ENCODE results near the gene GLO1. TPM values are rescaled to one million over a fixed set of nuclear protein-coding genes. Genes with fewer than 3 reads are reported as not detected.

Gene GLO1
- total RNA-seq, 4 donors from 2014 or later = 60.6 to 85.4 (median 72.9) TPM

DNA sequence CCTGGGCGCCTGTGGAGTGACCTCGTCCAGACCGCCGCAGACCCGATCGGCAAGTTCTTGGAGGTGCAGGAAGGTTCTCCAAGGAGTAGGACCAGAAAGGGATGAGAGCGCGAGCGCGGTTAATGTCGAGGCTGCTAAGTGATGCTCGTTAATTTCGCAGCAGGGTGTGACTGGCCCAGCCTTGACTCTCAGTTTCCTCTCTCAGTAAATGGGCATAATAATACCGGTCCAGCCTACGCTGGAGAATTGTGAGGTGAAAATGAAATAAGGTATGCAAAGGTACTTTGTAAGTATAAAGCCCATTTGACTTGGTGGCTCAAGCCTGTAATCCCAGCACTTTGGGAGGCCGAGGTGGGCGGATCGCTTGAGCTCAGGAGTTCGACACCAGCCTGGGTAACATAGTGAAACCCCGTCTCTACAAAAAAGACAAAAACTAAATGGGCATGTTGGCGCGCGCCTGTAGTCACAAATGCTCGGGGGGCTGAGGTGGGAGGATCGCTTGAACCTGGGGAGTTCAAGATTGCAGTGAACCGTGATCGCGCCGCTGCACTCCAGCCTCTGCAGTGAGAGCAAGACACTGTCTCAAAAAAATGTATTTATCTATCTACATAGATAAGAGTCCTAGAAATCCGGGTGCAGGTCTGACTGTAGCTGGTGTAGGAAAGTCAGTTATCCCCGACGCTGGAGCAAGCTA is 62.6 kb downstream of the GLO1 start:
- no peak for DNase-seq (ENCODE audit: low spot score)
- TF ChIP-seq, protein P1, sequence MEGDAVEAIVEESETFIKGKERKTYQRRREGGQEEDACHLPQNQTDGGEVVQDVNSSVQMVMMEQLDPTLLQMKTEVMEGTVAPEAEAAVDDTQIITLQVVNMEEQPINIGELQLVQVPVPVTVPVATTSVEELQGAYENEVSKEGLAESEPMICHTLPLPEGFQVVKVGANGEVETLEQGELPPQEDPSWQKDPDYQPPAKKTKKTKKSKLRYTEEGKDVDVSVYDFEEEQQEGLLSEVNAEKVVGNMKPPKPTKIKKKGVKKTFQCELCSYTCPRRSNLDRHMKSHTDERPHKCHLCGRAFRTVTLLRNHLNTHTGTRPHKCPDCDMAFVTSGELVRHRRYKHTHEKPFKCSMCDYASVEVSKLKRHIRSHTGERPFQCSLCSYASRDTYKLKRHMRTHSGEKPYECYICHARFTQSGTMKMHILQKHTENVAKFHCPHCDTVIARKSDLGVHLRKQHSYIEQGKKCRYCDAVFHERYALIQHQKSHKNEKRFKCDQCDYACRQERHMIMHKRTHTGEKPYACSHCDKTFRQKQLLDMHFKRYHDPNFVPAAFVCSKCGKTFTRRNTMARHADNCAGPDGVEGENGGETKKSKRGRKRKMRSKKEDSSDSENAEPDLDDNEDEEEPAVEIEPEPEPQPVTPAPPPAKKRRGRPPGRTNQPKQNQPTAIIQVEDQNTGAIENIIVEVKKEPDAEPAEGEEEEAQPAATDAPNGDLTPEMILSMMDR (IDR thresholded peaks at IDR 0.05) = no peak
- no peak for ATAC-seq (ENCODE audit: low FRiP score)

DNA sequence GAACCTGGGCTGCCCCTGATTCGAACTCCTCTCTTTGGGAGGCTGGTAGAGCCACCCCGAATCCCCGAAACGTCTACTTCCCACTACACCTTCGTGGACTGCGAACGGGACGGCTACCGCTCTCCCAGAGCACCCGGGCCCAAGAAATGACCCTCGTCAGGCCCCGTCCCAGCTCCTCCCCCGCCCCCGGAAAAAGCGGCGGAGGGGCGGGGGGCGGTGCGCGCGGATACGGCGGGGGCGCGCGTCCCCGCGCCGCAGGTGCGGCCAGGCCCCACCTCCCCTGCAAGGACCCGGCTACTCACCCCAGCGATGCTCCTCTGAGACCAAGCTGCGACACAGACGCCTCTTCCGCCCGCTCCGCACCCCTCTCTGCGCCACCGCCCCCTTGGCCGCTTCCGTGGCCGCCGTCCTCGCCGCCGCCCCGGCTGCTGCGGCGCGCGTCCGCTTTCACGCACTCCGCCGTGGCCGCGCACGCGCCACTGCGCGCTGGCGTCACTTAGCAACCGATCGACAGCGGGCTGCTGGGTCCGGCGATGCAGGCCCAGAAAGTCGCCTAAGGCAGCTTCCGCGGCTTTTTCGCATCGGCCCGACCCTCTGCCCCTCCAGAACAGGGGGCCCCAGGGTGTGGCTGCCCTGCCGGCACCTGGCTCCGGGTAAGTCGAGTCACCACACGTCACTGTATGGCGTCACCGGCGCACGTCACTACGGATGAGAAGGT is 63.3 kb downstream of the GLO1 start, which contains the start of gene BTBD9:
TSS of gene BTBD9 (minus strand) at position 432 of the 718 bp plus-strand sequence.
- ATAC-seq (ENCODE audit: low FRiP score) = peak; percentile 84
- DNase-seq (ENCODE audit: low spot score) = peak; percentile 93
- TF ChIP-seq, protein P1 (IDR thresholded peaks at IDR 0.05) = no peak

DNA sequence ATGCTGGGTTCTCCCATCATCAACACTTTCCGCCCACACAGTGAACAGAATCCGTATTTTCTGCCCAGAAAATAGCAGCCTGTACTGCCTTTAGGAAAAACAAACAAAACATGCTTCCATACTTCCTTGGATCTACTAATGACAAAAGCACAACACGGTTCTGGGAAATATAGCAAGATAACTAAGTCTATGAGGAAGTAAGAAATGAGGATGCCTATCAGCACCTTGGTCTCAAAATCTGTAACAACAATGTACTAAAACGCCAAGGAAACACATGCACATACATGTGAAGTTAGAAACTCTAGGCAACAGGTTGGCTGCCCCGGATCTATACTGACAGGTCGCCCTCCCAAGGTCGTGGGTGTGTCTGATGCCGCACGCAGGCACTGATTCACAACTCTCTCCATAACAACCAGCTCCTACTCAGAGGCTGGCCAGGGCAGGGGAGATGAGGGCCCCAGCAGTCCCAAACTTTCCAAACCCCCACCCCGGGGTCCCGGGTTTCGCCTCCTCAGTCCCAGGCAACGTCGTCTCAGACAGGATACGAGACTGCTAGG is 63.9 kb downstream of the GLO1 start:
- ATAC-seq (ENCODE audit: low FRiP score) (peak; percentile 84), DNase-seq (ENCODE audit: low spot score) (peak; percentile 39)
- TF ChIP-seq, protein P1 (IDR thresholded peaks at IDR 0.05) = no peak

DNA sequence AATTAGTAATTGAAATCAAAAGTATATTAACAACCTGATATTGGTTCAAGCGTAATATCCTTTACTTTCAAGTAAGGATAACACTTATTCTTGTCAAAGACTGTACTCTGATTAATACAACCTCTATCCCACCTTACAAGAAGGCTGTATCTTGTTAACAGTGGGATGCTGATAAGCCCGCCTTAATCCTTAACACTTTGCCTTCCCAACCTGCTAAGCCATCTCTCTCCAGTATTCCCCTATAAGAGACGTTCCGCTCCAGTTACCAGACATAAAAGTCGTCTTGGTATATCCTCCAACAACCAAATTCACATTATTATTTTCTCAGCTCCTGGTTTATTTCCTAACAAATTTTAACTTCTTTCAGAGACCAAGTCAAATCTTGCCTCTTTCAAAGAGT is 65.2 kb downstream of the GLO1 start:
- TF ChIP-seq, protein P1 (IDR thresholded peaks at IDR 0.05) = no peak
- no peak for ATAC-seq (ENCODE audit: low FRiP score)
- DNase-seq (ENCODE audit: low spot score) = no peak

DNA sequence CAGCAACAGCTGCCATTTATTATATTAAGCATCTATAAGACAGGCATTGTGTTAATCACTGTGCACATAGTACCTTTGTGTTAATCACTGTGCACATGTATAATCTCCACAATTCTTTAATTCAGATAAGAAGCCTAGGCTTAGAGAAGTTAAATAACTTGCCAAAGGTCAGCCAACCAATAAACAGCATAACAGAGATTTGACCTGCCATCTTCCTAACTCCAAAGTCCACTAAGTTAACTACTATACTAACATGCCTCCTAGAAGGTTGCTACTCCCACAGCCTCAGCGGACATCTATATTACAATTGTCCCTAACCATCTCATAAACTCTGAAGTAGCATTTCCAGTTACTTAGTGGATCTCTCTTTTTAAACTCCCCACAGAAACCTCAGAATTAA is 66.9 kb downstream of the GLO1 start:
- no peak for DNase-seq (ENCODE audit: low spot score)
- TF ChIP-seq, protein P1 (IDR thresholded peaks at IDR 0.05) = no peak
- ATAC-seq (ENCODE audit: low FRiP score) = no peak

DNA sequence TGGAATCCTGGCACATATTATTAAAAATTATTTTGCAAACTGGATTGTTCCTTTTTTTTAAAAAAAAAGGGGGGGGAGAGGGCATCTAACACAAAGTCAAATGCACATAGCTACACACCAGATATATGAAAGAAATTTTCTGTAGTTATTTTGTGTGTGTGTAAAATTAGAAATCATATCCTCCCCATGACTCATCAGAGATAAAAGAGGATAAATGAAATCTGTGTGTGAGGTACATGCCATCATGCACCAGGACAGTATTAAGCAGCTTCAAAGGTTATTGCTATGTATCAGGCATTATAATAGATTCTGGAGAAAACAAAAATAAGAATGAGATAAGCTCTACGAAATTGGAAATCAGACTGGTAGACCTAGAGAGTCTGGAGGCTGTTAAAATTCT is 68.4 kb downstream of the GLO1 start:
- ATAC-seq (ENCODE audit: low FRiP score) = no peak
- TF ChIP-seq, protein P1 (IDR thresholded peaks at IDR 0.05) = no peak
- no peak for DNase-seq (ENCODE audit: low spot score)
